Activated CD4-positive, alpha-beta memory T cell treated with anti-CD3 and anti-CD28 coated beads for 36 hours (primary cell): Measurements from ENCODE around the gene ITGA1. TPM values are rescaled to one million over a fixed set of nuclear protein-coding genes. Genes with fewer than 3 reads are reported as not detected.

ENCODE experiments used
- CTCF ChIA-PET: fragments of 350-600 bp; sonication (Branson Sonifier 250); formaldehyde crosslinking; loops from one replicate; lab custom pipeline; 2021; ENCODE audit warnings: antibody characterized with exemption, inconsistent platforms; lab: Charles Lee
- POLR2A ChIA-PET: fragments of 350-600 bp; sonication (Branson Sonifier 250); formaldehyde crosslinking; loops from one replicate; lab custom pipeline; 2021; ENCODE audit warnings: antibody characterized with exemption; lab: Charles Lee
- DNase-seq: peaks from one replicate; pipeline ENCODE4 v3.0.0-alpha.2; 2020
- H3K27ac Mint-ChIP-seq: one replicate; pipeline ENCODE4 v1.8.0; 2021; ENCODE audit warnings: mixed read lengths
- H3K27me3 Mint-ChIP-seq: one replicate; pipeline ENCODE4 v1.8.0; 2021; ENCODE audit warnings: mixed read lengths
- H3K36me3 Mint-ChIP-seq: one replicate; pipeline ENCODE4 v1.8.0; 2021; ENCODE audit warnings: mixed read lengths
- H3K4me1 Mint-ChIP-seq: one replicate; pipeline ENCODE4 v1.8.0; 2021; ENCODE audit warnings: low read depth, mixed read lengths
- H3K4me3 Mint-ChIP-seq: one replicate; pipeline ENCODE4 v1.8.0; 2021; ENCODE audit warnings: mild to moderate bottlenecking, mixed read lengths
- H3K9me3 Mint-ChIP-seq: one replicate; pipeline ENCODE4 v1.8.0; 2021; ENCODE audit warnings: mixed read lengths
- intact Hi-C: fragments of 100-400 bp; cut with micrococcal nuclease; formaldehyde crosslinking; loops from one replicate; pipeline ENCODE4 v1.15.1; 2023
- total RNA-seq, 2 experiments: library from RNA; stranded (reverse); gene quantifications; one replicate each; pipeline ENCODE4 v1.2.3, GENCODE V29; 2021

The ITGA1 gene
- total RNA-seq, 2 experiments from 2014 or later = 0.62 to 1.3 TPM

GRCh38 chr5:53002491-53002890, 214.8 kb downstream of the ITGA1 start:
- H3K4me1 Mint-ChIP-seq = peaks cover 35% of the 10 kb centered on the region
- ChIA-PET CTCF (no interaction called here), POLR2A (no interaction called here)
- H3K4me3 Mint-ChIP-seq = no peak overlapping the region
- no peak for DNase-seq
- intact Hi-C loops = no loop called here
- H3K9me3 Mint-ChIP-seq = no peaks in the 10 kb centered on the region
- H3K27me3 Mint-ChIP-seq = no peaks in the 10 kb centered on the region
- H3K36me3 Mint-ChIP-seq = no peaks in the 10 kb centered on the region
- no peak overlapping the region for H3K27ac Mint-ChIP-seq

DNA sequence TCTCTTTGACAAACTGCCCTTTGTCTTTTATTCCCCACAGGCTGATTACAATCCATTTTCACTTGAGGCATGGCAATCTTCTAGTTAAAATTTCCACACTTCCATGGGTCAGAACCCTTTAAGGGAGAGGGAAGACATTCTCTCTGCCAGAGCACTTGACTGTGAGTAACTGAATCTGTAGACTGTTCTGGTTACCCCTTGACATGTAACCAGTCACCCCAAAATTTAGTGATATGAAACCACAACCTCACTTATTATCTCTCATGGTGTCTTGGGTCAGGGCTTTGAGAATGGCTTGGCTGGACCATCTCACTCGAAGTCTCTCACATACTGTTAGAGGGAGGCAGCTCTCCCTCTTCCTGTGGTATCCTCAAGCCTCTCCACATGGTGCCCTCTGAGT, 215.4 kb downstream of the ITGA1 start:
- ChIA-PET CTCF (no interaction called here), POLR2A (no interaction called here)
- DNase-seq = no peak
- intact Hi-C loops = no loop called here
- Mint-ChIP-seq H3K27ac (no peak overlapping the region), H3K4me1 (peaks cover 41% of the 10 kb centered on the region), H3K9me3 (no peaks in the 10 kb centered on the region), H3K36me3 (no peaks in the 10 kb centered on the region), H3K4me3 (no peak overlapping the region), H3K27me3 (no peaks in the 10 kb centered on the region)

GRCh38 chr5:53006911-53007890, 219.5 kb downstream of the ITGA1 start:
- Mint-ChIP-seq H3K4me1 (peaks cover 61% of the 10 kb centered on the region), H3K4me3 (no peak overlapping the region), H3K27ac (no peak overlapping the region), H3K9me3 (no peaks in the 10 kb centered on the region), H3K36me3 (no peaks in the 10 kb centered on the region), H3K27me3 (no peaks in the 10 kb centered on the region)
- no peak for DNase-seq
- CTCF ChIA-PET = interaction anchor here (0.9 to 1.3 kb wide), 2 partner anchors 29 to 82 kb away, joined by 3 to 5 read pairs; no protein-coding TSS in a partner anchor
- POLR2A ChIA-PET = no interaction called here
- intact Hi-C loops = loop anchor here (5.0 kb wide), 2 partner anchors 205 to 1710 kb away; no protein-coding TSS in a partner anchor

DNA sequence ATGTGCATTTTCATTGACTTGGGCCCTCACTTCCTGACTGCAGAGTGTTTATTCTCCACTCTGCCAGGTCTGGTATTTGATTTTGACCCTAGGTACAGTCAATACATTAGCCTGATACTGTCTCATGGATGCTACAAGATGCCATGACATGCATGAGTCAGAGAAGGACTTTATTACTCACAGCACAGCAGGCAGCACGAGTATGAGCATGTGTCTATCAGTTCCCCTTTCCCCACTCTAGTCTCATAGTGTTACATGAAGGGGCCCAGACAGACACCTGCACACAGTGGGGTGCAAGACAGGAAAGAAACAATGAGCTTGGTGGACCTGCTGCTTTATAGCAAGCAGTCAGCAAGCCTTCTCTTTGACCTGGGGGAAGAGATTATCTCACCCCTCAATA, 221.0 kb downstream of the ITGA1 start:
- no peak overlapping the region for H3K4me3 Mint-ChIP-seq
- no peaks in the 10 kb centered on the region for H3K9me3 Mint-ChIP-seq
- CTCF ChIA-PET = interaction anchor here (0.6 to 2.2 kb wide), 5 partner anchors 23 to 81 kb away, joined by 3 to 6 read pairs (median 3); no protein-coding TSS in a partner anchor
- POLR2A ChIA-PET = interaction anchor here (0.6 to 1.4 kb wide), 3 partner anchors 15 to 80 kb away, joined by 3 to 4 read pairs (median 4); no protein-coding TSS in a partner anchor
- peak; percentile 73 for DNase-seq
- peak overlapping the region; percentile 55 for H3K27ac Mint-ChIP-seq
- intact Hi-C loops = loop anchor here (1.0 to 5.0 kb wide), 7 partner anchors 20 to 1709 kb away; partner anchors contain the start of gene MOCS2
- no peaks in the 10 kb centered on the region for H3K36me3 Mint-ChIP-seq
- peaks cover 61% of the 10 kb centered on the region for H3K4me1 Mint-ChIP-seq
- H3K27me3 Mint-ChIP-seq = peaks cover 4% of the 10 kb centered on the region

Other genes with a start within 250 kb of the ITGA1 start
- gene PELO, start within 50 bp of the ITGA1 start, total RNA-seq = 10 to 100 TPM; 15.1 to 16.2 TPM
- 1 to 10 TPM; 2.2 to 2.3 TPM for gene ITGA2, start 201.4 kb downstream of the ITGA1 start, total RNA-seq